ENCODE measurements around the gene ABHD17B.

DNA sequence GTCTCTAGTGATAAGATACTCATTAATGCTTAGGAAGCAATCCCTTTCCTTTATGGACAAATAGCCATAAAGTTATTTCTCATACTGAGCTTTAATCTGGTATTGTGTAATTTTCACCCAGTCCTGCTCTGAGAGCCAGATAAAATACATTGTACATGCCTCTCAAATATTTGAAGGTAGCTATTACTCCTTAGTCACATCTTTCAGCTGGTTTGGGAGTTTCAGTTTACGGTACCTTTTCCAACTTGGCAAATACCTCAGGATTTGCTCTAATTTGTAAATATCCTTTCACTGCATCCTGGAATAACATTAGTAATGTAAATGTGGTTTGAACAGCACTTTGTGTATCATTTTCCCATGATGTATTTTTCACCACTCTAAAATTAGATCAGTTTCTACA, 47.4 kb downstream of the ABHD17B start:
- TF ChIP-seq ZNF274 (IDR thresholded peaks at IDR 0.05; ENCODE audit: low read depth, low read length) (no peak), SUZ12 (IDR thresholded peaks at IDR 0.05; ENCODE audit: extremely low read depth, insufficient read depth, insufficient read length) (no peak)
